ENCODE results near the gene ZBTB5. TPM values are rescaled to one million over a fixed set of nuclear protein-coding genes. Genes with fewer than 3 reads are reported as not detected.
A peak's percentile ranks its signal among the peaks of the same experiment; 100 is the strongest.
"Not testable (repeated sequence)": the region's sequence is repeated elsewhere in the genome, so short reads cannot be mapped to it uniquely, and the experiment has no call there.

Gene ZBTB5
- total RNA-seq, 2 donors from 2014 or later = 6.9 to 7.4 TPM

GRCh38 chr9:37430841-37431597 lies 34.2 kb downstream of the ZBTB5 start:
- DNase-seq (ENCODE audit: low spot score) = peak; percentile 76
- intact Hi-C loops (cut with DNase I) = no loop called here

GRCh38 chr9:37429441-37430285 lies 35.6 kb downstream of the ZBTB5 start:
- peak; percentile 64 for DNase-seq (ENCODE audit: low spot score)
- intact Hi-C loops (cut with DNase I) = no loop called here

GRCh38 chr9:37428345-37428744 lies 36.9 kb downstream of the ZBTB5 start:
- intact Hi-C loops (cut with DNase I) = no loop called here
- peak; percentile 65 for DNase-seq (ENCODE audit: low spot score)

GRCh38 chr9:37426846-37427245 lies 38.4 kb downstream of the ZBTB5 start:
- intact Hi-C loops (cut with DNase I) = no loop called here
- peak; percentile 45 for DNase-seq (ENCODE audit: low spot score)

- intact Hi-C loops (cut with DNase I) = not testable (repeated sequence)
- peak; percentile 55 for DNase-seq (ENCODE audit: low spot score)
These were observed 38.8 kb downstream of the ZBTB5 start for GRCh38 chr9:37426431-37426830.

GRCh38 chr9:37425298-37425752 lies 39.9 kb downstream of the ZBTB5 start:
- DNase-seq (ENCODE audit: low spot score) = peak; percentile 76
- intact Hi-C loops (cut with DNase I) = no loop called here

GRCh38 chr9:37424686-37425297 lies 40.5 kb downstream of the ZBTB5 start:
- intact Hi-C loops (cut with DNase I) = no loop called here
- peak; percentile 76 for DNase-seq (ENCODE audit: low spot score)

GRCh38 chr9:37424204-37424685 lies 41.0 kb downstream of the ZBTB5 start:
- intact Hi-C loops (cut with DNase I) = no loop called here
- DNase-seq (ENCODE audit: low spot score) = peak; percentile 69

GRCh38 chr9:37423508-37423907 lies 41.7 kb downstream of the ZBTB5 start:
- intact Hi-C loops (cut with DNase I) = no loop called here

GRCh38 chr9:37422289-37423104 lies 42.8 kb downstream of the ZBTB5 start, which contains the start of gene GRHPR:
Gene GRHPR, plus strand, starts transcription at chr9:37422696. Its CDS starts 55 bp downstream, at chr9:37422751.
- intact Hi-C loops (cut with DNase I) = no loop called here
- DNase-seq (ENCODE audit: low spot score) = peak; percentile 97

More at GRCh38 chr9:37423508-37423907, 41.7 kb downstream of the ZBTB5 start:
- no peak for DNase-seq (ENCODE audit: low spot score)

GRCh38 chr9:37421914-37422288 lies 43.3 kb downstream of the ZBTB5 start:
- intact Hi-C loops (cut with DNase I) = no loop called here
- peak; percentile 79 for DNase-seq (ENCODE audit: low spot score)

- no peak for DNase-seq (ENCODE audit: low spot score)
- intact Hi-C loops (cut with DNase I) = no loop called here
These were observed 44.7 kb downstream of the ZBTB5 start for GRCh38 chr9:37420271-37421215.

GRCh38 chr9:37419204-37419603 lies 46.0 kb downstream of the ZBTB5 start:
- intact Hi-C loops (cut with DNase I) = no loop called here
- DNase-seq (ENCODE audit: low spot score) = no peak

- intact Hi-C loops (cut with DNase I) = no loop called here
- DNase-seq (ENCODE audit: low spot score) = peak; percentile 58
These were observed 47.2 kb downstream of the ZBTB5 start for GRCh38 chr9:37417857-37418618.

- DNase-seq (ENCODE audit: low spot score) = peak; percentile 37
- intact Hi-C loops (cut with DNase I) = no loop called here
These were observed 47.9 kb downstream of the ZBTB5 start for GRCh38 chr9:37417252-37417803.

- DNase-seq (ENCODE audit: low spot score) = peak; percentile 88
- intact Hi-C loops (cut with DNase I) = no loop called here
These were observed 50.1 kb downstream of the ZBTB5 start for GRCh38 chr9:37415011-37415719.

All from posterior vena cava (tissue), 2 donors.